H1 (cell line): ENCODE data around the gene POLDIP2. TPM values are rescaled to one million over a fixed set of nuclear protein-coding genes. Genes with fewer than 3 reads are reported as not detected.
A peak's percentile ranks its signal among the peaks of the same experiment; 100 is the strongest.

Experiments used
- CTCF ChIA-PET: fragments of 300-600 bp; sonication (Branson Sonifier 250); formaldehyde crosslinking; loops from one replicate; lab custom pipeline; 2021; ENCODE audit not compliant: partially characterized antibody; lab: Charles Lee
- POLR2A ChIA-PET: fragments of 300-600 bp; sonication (Branson Sonifier 250); formaldehyde crosslinking; loops from one replicate; lab custom pipeline; 2021; ENCODE audit warnings: inconsistent platforms; ENCODE audit not compliant: partially characterized antibody; lab: Charles Lee
- DNase-seq, 2 experiments: peaks; one replicate each; pipeline versions ENCODE4 v3.0.0 to v3.0.0-alpha.2; 2010 to 2022; ENCODE audit warnings: low spot score in 2 of 2, low read depth in 1 of 2, mixed read lengths in 1 of 2
- FAIRE-seq: peaks from 2 replicates; lab custom pipeline; 2011; peaks lifted over from hg19 to GRCh38; lab: Jason Lieb, UNC
- H2AFZ ChIP-seq: 2 replicates; pipeline ENCODE4 v1.8.1; 2012; ENCODE audit warnings: low read length, inconsistent platforms
- H2AK5ac ChIP-seq: 2 replicates; pipeline ENCODE4 v1.6.1; 2013; ENCODE audit warnings: low read depth, low read length
- H2BK120ac ChIP-seq: replicated peaks from 2 replicates; pipeline ENCODE3; 2013; ENCODE audit warnings: low read depth, low read length, inconsistent platforms
- H2BK12ac ChIP-seq: 2 replicates; pipeline ENCODE4 v1.6.1; 2013; ENCODE audit warnings: low read depth, low read length
- H2BK15ac ChIP-seq: 2 replicates; pipeline ENCODE4 v1.6.1; 2013; ENCODE audit warnings: low read length
- H2BK20ac ChIP-seq: 2 replicates; pipeline ENCODE4 v1.6.1; 2013; ENCODE audit warnings: low read length
- H2BK5ac ChIP-seq: 2 replicates; pipeline ENCODE4 v1.6.1; 2013; ENCODE audit warnings: low read depth, low read length
- H3K14ac ChIP-seq: 2 replicates; pipeline ENCODE4 v1.6.1; 2013; ENCODE audit warnings: inconsistent platforms; ENCODE audit not compliant: insufficient read length
- H3K18ac ChIP-seq: 2 replicates; pipeline ENCODE4 v1.6.1; 2013; ENCODE audit warnings: low read length; ENCODE audit errors: extremely low read depth
- H3K23ac ChIP-seq: 2 replicates; pipeline ENCODE4 v1.6.1; 2013; ENCODE audit warnings: inconsistent platforms; ENCODE audit not compliant: insufficient read length
- H3K23me2 ChIP-seq: 2 replicates; pipeline ENCODE4 v1.6.1; 2013; ENCODE audit warnings: low read depth, low read length
- H3K27ac ChIP-seq: 2 replicates; pipeline ENCODE4 v1.6.1; 2011; ENCODE audit warnings: low read depth, low read length, inconsistent platforms
- H3K27me3 ChIP-seq, 4 experiments: replicated peaks in 1 of 4; 1 replicate in 1 of 4; 2 replicates in 3 of 4; pipeline versions ENCODE4 v1.6.1 to v1.8.1; 2011 to 2013; ENCODE audit warnings: low read length in 3 of 4, mild to moderate bottlenecking in 3 of 4, inconsistent platforms in 2 of 4, mixed read lengths in 2 of 4, moderate library complexity in 1 of 4; ENCODE audit not compliant: control insufficient read depth in 3 of 4, insufficient read depth in 3 of 4; ENCODE audit errors: extremely low read depth in 1 of 4
- H3K36me3 ChIP-seq, 4 experiments: 2 replicates each; pipeline versions ENCODE4 v1.6.1 to v1.8.1; 2011 to 2013; ENCODE audit warnings: mild to moderate bottlenecking in 4 of 4, low read length in 3 of 4, moderate library complexity in 2 of 4, control low read depth in 1 of 4, inconsistent platforms in 1 of 4; ENCODE audit not compliant: insufficient read depth in 4 of 4, control insufficient read depth in 2 of 4
- H3K4ac ChIP-seq: replicated peaks from 2 replicates; pipeline ENCODE3; 2013; ENCODE audit warnings: low read length, low read depth, mixed read lengths, inconsistent platforms; ENCODE audit not compliant: insufficient read length
- H3K4me1 ChIP-seq, 4 experiments: replicated peaks in 1 of 4; 1 replicate in 1 of 4; 2 replicates in 3 of 4; pipeline versions ENCODE4 v1.6.1 to v1.8.1; 2011 to 2013; ENCODE audit warnings: low read length in 3 of 4, inconsistent platforms in 2 of 4, mixed read lengths in 1 of 4; ENCODE audit not compliant: insufficient read depth in 4 of 4, control insufficient read depth in 3 of 4
- H3K4me2 ChIP-seq, 2 experiments: 2 replicates each; pipeline versions ENCODE4 v1.6.1 to v1.8.1; 2011 to 2013; ENCODE audit warnings: low read depth in 2 of 2, low read length in 2 of 2, control low read depth in 1 of 2, inconsistent platforms in 1 of 2, mild to moderate bottlenecking in 1 of 2; ENCODE audit not compliant: insufficient read depth in 1 of 2
- H3K4me3 ChIP-seq, 4 experiments: fragments of 200-600, 300-600 bp in 1 of 4; sonication (generic), shearing (Covaris generic), sonication (Bioruptor Twin) in 1 of 4; 2 replicates each; pipeline versions ENCODE4 v1.5.1 to v1.8.1; 2011 to 2016; ENCODE audit warnings: low read length in 4 of 4, low read depth in 3 of 4, control low read depth in 2 of 4, inconsistent platforms in 2 of 4, mild to moderate bottlenecking in 2 of 4, mixed read lengths in 1 of 4, moderate library complexity in 1 of 4; ENCODE audit not compliant: insufficient read depth in 2 of 4; ENCODE audit errors: extremely low read depth in 1 of 4
- H3K56ac ChIP-seq: replicated peaks from 2 replicates; pipeline ENCODE3; 2013; ENCODE audit warnings: low read depth, mild to moderate bottlenecking, mixed read lengths, low read length, inconsistent platforms; ENCODE audit not compliant: insufficient read length
- H3K79me1 ChIP-seq: 2 replicates; pipeline ENCODE4 v1.6.1; 2013; ENCODE audit warnings: low read depth, low read length, control low read depth
- H3K79me2 ChIP-seq, 2 experiments: 2 replicates each; pipeline versions ENCODE4 v1.6.1 to v1.8.1; 2012 to 2013; ENCODE audit warnings: low read length in 2 of 2, mild to moderate bottlenecking in 2 of 2, inconsistent platforms in 1 of 2; ENCODE audit not compliant: insufficient read depth in 2 of 2, control insufficient read depth in 1 of 2
- H3K9ac ChIP-seq, 4 experiments: replicated peaks in 1 of 4; 1 replicate in 1 of 4; 2 replicates in 3 of 4; pipeline versions ENCODE4 v1.6.1 to v1.8.1; 2011 to 2013; ENCODE audit warnings: low read depth in 3 of 4, low read length in 3 of 4, control low read depth in 2 of 4, mild to moderate bottlenecking in 2 of 4, moderate library complexity in 2 of 4, inconsistent platforms in 1 of 4; ENCODE audit errors: extremely low read depth in 1 of 4
- H3K9me3 ChIP-seq, 2 experiments: 2 replicates each; pipeline versions ENCODE4 v1.6.1 to v1.8.1; 2012 to 2013; ENCODE audit warnings: mild to moderate bottlenecking in 2 of 2, moderate library complexity in 2 of 2, control low read depth in 1 of 2, inconsistent platforms in 1 of 2, low read depth in 1 of 2, low read length in 1 of 2, mixed read lengths in 1 of 2; ENCODE audit not compliant: insufficient read depth in 2 of 2
- H4K20me1 ChIP-seq, 2 experiments: replicated peaks in 1 of 2; 2 replicates each; pipeline versions ENCODE3 to v1.8.1; 2011 to 2013; ENCODE audit warnings: inconsistent platforms in 2 of 2, low read length in 2 of 2, mild to moderate bottlenecking in 1 of 2; ENCODE audit not compliant: insufficient read depth in 2 of 2, control insufficient read depth in 1 of 2
- H4K5ac ChIP-seq: 2 replicates; pipeline ENCODE4 v1.6.1; 2013; ENCODE audit warnings: low read length, low read depth, mixed read lengths, inconsistent platforms; ENCODE audit not compliant: insufficient read length
- H4K8ac ChIP-seq: 2 replicates; pipeline ENCODE4 v1.8.0; 2013; ENCODE audit warnings: mild to moderate bottlenecking, moderate library complexity, low read length, inconsistent platforms; ENCODE audit not compliant: insufficient read depth; ENCODE audit errors: extremely low read depth
- H4K91ac ChIP-seq: replicated peaks from 2 replicates; pipeline ENCODE3; 2013; ENCODE audit warnings: low read length, mixed read lengths, inconsistent platforms; ENCODE audit not compliant: insufficient read length
- FOSL1 ChIP-seq: IDR thresholded peaks from 2 replicates; pipeline ENCODE4 v1.6.1; 2011; ENCODE audit warnings: mild to moderate bottlenecking, low read depth, low read length, moderate library complexity; ENCODE audit not compliant: insufficient read depth
- POLR2A ChIP-seq, 2 experiments: IDR thresholded peaks; 1 replicate in 1 of 2; 2 replicates in 1 of 2; pipeline ENCODE4 v1.6.1; 2011; ENCODE audit warnings: low read depth in 2 of 2, low read length in 2 of 2, mild to moderate bottlenecking in 2 of 2; ENCODE audit errors: control extremely low read depth in 1 of 2
- WGBS, 2 experiments: shearing (Covaris generic) in 1 of 2; methylation state at CpG; one replicate each; pipeline versions ENCODE4 v1.1.6 to v1.1.7; 2013 to 2015; ENCODE audit warnings: low lambda C conversion rate in 2 of 2, mixed read lengths in 2 of 2, inconsistent platforms in 1 of 2, low coverage in 1 of 2, missing lambda C conversion rate in 1 of 2; ENCODE audit not compliant: insufficient replicate concordance in 2 of 2, insufficient coverage in 1 of 2, insufficient read length in 1 of 2; ENCODE audit errors: extremely low coverage in 1 of 2, missing lambda C conversion rate in 1 of 2; 5-methylcytosine and 5-hydroxymethylcytosine counted together
- polyA plus RNA-seq, 7 experiments: library from polyadenylated mRNA; depleted of rRNA in 3 of 7; stranded (reverse) in 5 of 7; unstranded in 2 of 7; fragments of >200 nt in 5 of 7; fragments of 200-250 nt in 2 of 7; gene quantifications; 1 replicate in 5 of 7; 2 replicates in 1 of 7; 4 replicates in 1 of 7; pipeline versions ENCODE4 v1.2.1 to v1.2.3, GENCODE V29; 2011 to 2013; ENCODE audit warnings: missing spikeins in 2 of 7, mixed read lengths in 2 of 7
- total RNA-seq: library from RNA; stranded (reverse); fragmentation: NEBNext Ultra II Directional; extraction: Animal tissue kit (Norgen Biotek cat#: 25700); gene quantifications from 2 replicates; pipeline ENCODE4 v1.2.1, GENCODE V29; 2021

The POLDIP2 gene
- total and polyA plus RNA-seq, 2 of the 8 experiments (the other 6 are each of a cell fraction or from before 2014, with no cell fraction given), result 74.0 to 76.1 TPM

- FAIRE-seq (no peak), DNase-seq (no peak)
- H3K4ac ChIP-seq, result no peak overlapping the region
- no peak overlapping the region for H4K8ac ChIP-seq
- H2BK120ac ChIP-seq, result no peak overlapping the region
- 92% methylated on average over 4 of the region's 4 CpGs; no CpG with 5 or more reads in 1 of the 2 experiments for WGBS, 2 experiments
- no peak overlapping the region for H3K9ac ChIP-seq
- no peak overlapping the region for H4K5ac ChIP-seq
- H3K23ac ChIP-seq, result no peak overlapping the region
- H2BK12ac ChIP-seq, result no peak overlapping the region
- H3K23me2 ChIP-seq, result no peaks in the 10 kb centered on the region
- H3K79me2 ChIP-seq, result peaks cover 7 to 35% of the 10 kb centered on the region in 2 experiments; a peak in 3 of 4 replicates
- peaks cover 0 to 3% (median 0%) of the 10 kb centered on the region in 4 experiments; a peak in 1 of 7 replicates for H3K4me1 ChIP-seq
- H3K27me3 ChIP-seq, result no peaks in the 10 kb centered on the region
- no peak overlapping the region for H2BK20ac ChIP-seq
- H3K9me3 ChIP-seq, result no peaks in the 10 kb centered on the region
- no peak overlapping the region for H2AK5ac ChIP-seq
- no peak overlapping the region for H3K56ac ChIP-seq
- H2AFZ ChIP-seq, result no peak overlapping the region
- no peak overlapping the region for H2BK5ac ChIP-seq
- H3K27ac ChIP-seq, result no peak overlapping the region
- TF ChIP-seq POLR2A (IDR thresholded peaks at IDR 0.05; ENCODE audit: control extremely low read depth in 1 of 2, low read depth in 2 of 2, low read length in 2 of 2) (peak; percentile 0 to 4; a peak in 1 of 3 replicates), FOSL1 (no peak)
- no peak overlapping the region for H3K18ac ChIP-seq
- H3K14ac ChIP-seq, result no peak overlapping the region
- CTCF ChIA-PET, result interaction anchor here (1.3 kb wide), 1 partner anchor 38 kb away, joined by 3 read pairs; no protein-coding TSS in a partner anchor
- H4K91ac ChIP-seq, result no peak overlapping the region
- H4K20me1 ChIP-seq, result peaks cover 10 to 15% of the 10 kb centered on the region in 2 experiments
- POLR2A ChIA-PET, result interaction anchor here (1.0 to 1.9 kb wide), 3 partner anchors 9 to 76 kb away, joined by 3 to 11 read pairs (median 5); partner anchors contain the start of gene TMEM97
- H3K79me1 ChIP-seq, result 0 out of 2 replicates have a peak, but pooled peaks cover 5% of the 10 kb centered on the region
- H2BK15ac ChIP-seq, result no peak overlapping the region
- peaks cover 10 to 41% (median 32%) of the 10 kb centered on the region in 4 experiments for H3K36me3 ChIP-seq
- H3K4me3 ChIP-seq, result no peak overlapping the region
- no peak overlapping the region for H3K4me2 ChIP-seq
These were observed 29.0 kb downstream of the POLDIP2 start for GRCh38 chr17:28328325-28328724.
